ENCODE data around the gene RIMBP2. TPM values are rescaled to one million over a fixed set of nuclear protein-coding genes. Genes with fewer than 3 reads are reported as not detected.

RIMBP2 gene
- total and polyA plus RNA-seq, 11 donors: 2.1 TPM; not detected in 10

DNA sequence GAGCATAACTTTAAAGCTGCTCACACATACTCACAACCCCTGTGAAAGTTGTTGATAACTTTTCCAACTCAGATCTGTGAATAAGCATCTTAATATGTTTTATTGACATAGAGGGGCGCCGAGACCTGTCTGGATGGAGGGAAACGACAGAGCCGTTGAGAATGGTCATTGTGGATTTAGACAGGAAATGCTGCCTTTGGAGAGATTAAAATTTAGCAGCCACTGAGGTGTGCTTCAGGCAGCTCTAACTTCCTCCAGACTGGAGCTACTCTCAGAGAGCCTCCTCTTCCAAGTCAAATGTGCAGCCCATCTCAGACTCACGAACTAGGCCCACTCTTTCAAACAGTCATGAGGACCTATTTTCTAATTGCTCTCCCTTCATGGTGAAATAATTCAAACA lies 90.9 kb downstream of the RIMBP2 start:
- TF ChIP-seq, protein P1, sequence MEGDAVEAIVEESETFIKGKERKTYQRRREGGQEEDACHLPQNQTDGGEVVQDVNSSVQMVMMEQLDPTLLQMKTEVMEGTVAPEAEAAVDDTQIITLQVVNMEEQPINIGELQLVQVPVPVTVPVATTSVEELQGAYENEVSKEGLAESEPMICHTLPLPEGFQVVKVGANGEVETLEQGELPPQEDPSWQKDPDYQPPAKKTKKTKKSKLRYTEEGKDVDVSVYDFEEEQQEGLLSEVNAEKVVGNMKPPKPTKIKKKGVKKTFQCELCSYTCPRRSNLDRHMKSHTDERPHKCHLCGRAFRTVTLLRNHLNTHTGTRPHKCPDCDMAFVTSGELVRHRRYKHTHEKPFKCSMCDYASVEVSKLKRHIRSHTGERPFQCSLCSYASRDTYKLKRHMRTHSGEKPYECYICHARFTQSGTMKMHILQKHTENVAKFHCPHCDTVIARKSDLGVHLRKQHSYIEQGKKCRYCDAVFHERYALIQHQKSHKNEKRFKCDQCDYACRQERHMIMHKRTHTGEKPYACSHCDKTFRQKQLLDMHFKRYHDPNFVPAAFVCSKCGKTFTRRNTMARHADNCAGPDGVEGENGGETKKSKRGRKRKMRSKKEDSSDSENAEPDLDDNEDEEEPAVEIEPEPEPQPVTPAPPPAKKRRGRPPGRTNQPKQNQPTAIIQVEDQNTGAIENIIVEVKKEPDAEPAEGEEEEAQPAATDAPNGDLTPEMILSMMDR (IDR thresholded peaks at IDR 0.05): no peak
- TF ChIP-seq POLR2A (IDR thresholded peaks at IDR 0.05): no peak
- H3K27me3 ChIP-seq: peaks cover 0 to 14% (median 0%) of the 10 kb centered on the region in 9 donors
- H3K36me3 ChIP-seq: no peaks in the 10 kb centered on the region
- ATAC-seq (no peak), DNase-seq (no peak)
- H3K9me3 ChIP-seq: peaks cover 0 to 22% (median 0%) of the 10 kb centered on the region in 12 donors
- intact Hi-C loops (cut with DNase I): no loop called here
- H3K4me3 ChIP-seq: no peak overlapping the region
- no peak overlapping the region for H3K27ac ChIP-seq
- H3K4me1 ChIP-seq: no peaks in the 10 kb centered on the region
- WGBS, 4 donors: 45 to 63% (median 53%) methylated on average over 5 of the region's 5 CpGs

GRCh38 chr12:130622803-130623202 lies 93.3 kb downstream of the RIMBP2 start:
- no peak for ATAC-seq
- 60 to 64% (median 62%) methylated on average over 3 of the region's 3 CpGs for WGBS, 4 donors
- H3K9me3 ChIP-seq: peaks cover 0 to 22% (median 0%) of the 10 kb centered on the region in 12 donors
- no peaks in the 10 kb centered on the region for H3K4me1 ChIP-seq
- DNase-seq: no peak
- no peak overlapping the region for H3K27ac ChIP-seq
- intact Hi-C loops (cut with DNase I): no loop called here
- H3K4me3 ChIP-seq: no peak overlapping the region
- TF ChIP-seq POLR2A (IDR thresholded peaks at IDR 0.05): no peak
- TF ChIP-seq, protein P1 (IDR thresholded peaks at IDR 0.05): no peak
- H3K36me3 ChIP-seq: no peaks in the 10 kb centered on the region
- peaks cover 0 to 3% (median 0%) of the 10 kb centered on the region in 9 donors for H3K27me3 ChIP-seq

DNA sequence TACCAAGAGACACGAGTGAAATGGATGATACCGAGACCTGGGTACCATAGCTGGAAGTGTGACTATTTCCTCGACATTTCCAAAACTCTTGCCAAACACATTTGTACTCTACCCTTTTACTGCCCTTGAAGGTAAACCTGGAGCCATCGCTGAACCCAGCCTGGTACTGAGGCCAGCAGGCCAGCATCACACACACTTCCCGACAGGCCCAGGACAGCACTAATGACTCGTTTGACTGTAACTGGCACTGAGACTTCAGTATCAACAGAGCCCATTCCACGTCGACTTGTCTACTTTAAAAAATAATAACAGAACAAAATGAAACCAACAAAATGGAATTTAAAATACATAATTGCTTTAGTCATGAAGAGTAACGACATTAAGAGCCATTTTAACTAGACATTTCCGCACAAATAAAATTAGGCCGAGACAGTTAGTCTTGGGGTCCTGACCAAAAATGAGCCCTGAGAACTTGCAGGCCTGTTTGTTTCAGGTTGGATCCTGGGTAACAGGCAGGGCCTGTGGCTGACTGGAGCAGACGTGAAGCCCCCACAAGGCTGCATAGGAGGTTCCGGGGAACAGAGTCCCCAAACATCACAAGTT lies 94.3 kb downstream of the RIMBP2 start:
- DNase-seq (no peak), ATAC-seq (no peak)
- Histone ChIP-seq H3K4me3 (no peak overlapping the region), H3K9me3 (peaks cover 0 to 22% (median 0%) of the 10 kb centered on the region in 12 donors), H3K27me3 (no peaks in the 10 kb centered on the region), H3K4me1 (no peaks in the 10 kb centered on the region), H3K36me3 (no peaks in the 10 kb centered on the region), H3K27ac (no peak overlapping the region)
- intact Hi-C loops (cut with DNase I): no loop called here
- no peak for TF ChIP-seq POLR2A (IDR thresholded peaks at IDR 0.05)
- TF ChIP-seq, protein P1 (IDR thresholded peaks at IDR 0.05): no peak
- WGBS, 4 donors: 87 to 92% (median 89%) methylated on average over 13 of the region's 13 CpGs

DNA sequence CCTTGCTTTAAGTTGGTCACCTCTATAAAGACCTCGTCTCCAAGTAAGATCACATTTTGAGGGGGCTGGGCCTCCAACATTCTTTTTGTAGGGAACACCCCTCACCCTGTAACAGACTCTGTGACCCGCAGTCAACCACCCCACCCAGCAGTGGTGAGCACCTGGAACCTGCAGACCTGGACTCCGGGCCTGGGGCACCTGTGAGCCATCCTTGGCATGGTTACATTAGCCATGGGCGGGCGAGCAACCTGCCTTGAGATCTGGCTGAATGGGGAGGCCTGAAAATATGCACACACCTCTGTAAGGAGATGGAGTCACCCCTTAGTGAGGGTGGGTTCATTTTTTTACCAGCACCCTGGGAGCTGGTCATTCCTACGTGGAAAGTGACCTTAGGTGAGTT lies 95.3 kb downstream of the RIMBP2 start:
- TF ChIP-seq, protein P1 (IDR thresholded peaks at IDR 0.05): no peak
- no peak for TF ChIP-seq POLR2A (IDR thresholded peaks at IDR 0.05)
- ATAC-seq: no peak
- H3K27ac ChIP-seq: no peak overlapping the region
- H3K4me1 ChIP-seq: no peaks in the 10 kb centered on the region
- WGBS, 4 donors: 72 to 82% (median 77%) methylated on average over 5 to 6 of the region's 6 CpGs
- no peak for DNase-seq
- intact Hi-C loops (cut with DNase I): no loop called here
- H3K36me3 ChIP-seq: no peaks in the 10 kb centered on the region
- H3K4me3 ChIP-seq: no peak overlapping the region
- peaks cover 0 to 22% (median 0%) of the 10 kb centered on the region in 12 donors for H3K9me3 ChIP-seq
- peaks cover 0 to 4% (median 0%) of the 10 kb centered on the region in 9 donors for H3K27me3 ChIP-seq
